B cell (primary cell): ENCODE measurements around the gene CRCP.

Experiments used
- CTCF ChIP-seq: fragments of 200-600 bp; IDR thresholded peaks from one replicate; pipeline ENCODE4 v1.8.0; 2022; ENCODE audit warnings: antibody characterized with exemption, mild to moderate bottlenecking
- EZH2 ChIP-seq: IDR thresholded peaks from 2 replicates; pipeline ENCODE4 v1.6.1; 2012; ENCODE audit warnings: borderline replicate concordance, low read depth, mild to moderate bottlenecking, moderate library complexity, low read length; ENCODE audit not compliant: insufficient read depth, poor library complexity, severe bottlenecking

GRCh38 chr7:66083677-66084076 lies 31.0 kb upstream of the CRCP start:
- TF ChIP-seq CTCF, result no peak
- no peak for TF ChIP-seq EZH2
